H1 (cell line): ENCODE measurements around the gene HCK. TPM values are rescaled to one million over a fixed set of nuclear protein-coding genes. Genes with fewer than 3 reads are reported as not detected.
A peak's percentile ranks its signal among the peaks of the same experiment; 100 is the strongest.

Experiments used
- CTCF ChIA-PET: fragments of 300-600 bp; sonication (Branson Sonifier 250); formaldehyde crosslinking; loops from one replicate; lab custom pipeline; 2021; ENCODE audit not compliant: partially characterized antibody; lab: Charles Lee
- POLR2A ChIA-PET: fragments of 300-600 bp; sonication (Branson Sonifier 250); formaldehyde crosslinking; loops from one replicate; lab custom pipeline; 2021; ENCODE audit warnings: inconsistent platforms; ENCODE audit not compliant: partially characterized antibody; lab: Charles Lee
- DNase-seq, 2 experiments: peaks; one replicate each; pipeline versions ENCODE4 v3.0.0 to v3.0.0-alpha.2; 2010 to 2022; ENCODE audit warnings: low spot score in 2 of 2, low read depth in 1 of 2, mixed read lengths in 1 of 2
- FAIRE-seq: peaks from 2 replicates; lab custom pipeline; 2011; peaks lifted over from hg19 to GRCh38; lab: Jason Lieb, UNC
- H2AFZ ChIP-seq: 2 replicates; pipeline ENCODE4 v1.8.1; 2012; ENCODE audit warnings: low read length, inconsistent platforms
- H2AK5ac ChIP-seq: 2 replicates; pipeline ENCODE4 v1.6.1; 2013; ENCODE audit warnings: low read depth, low read length
- H2BK120ac ChIP-seq: replicated peaks from 2 replicates; pipeline ENCODE3; 2013; ENCODE audit warnings: low read depth, low read length, inconsistent platforms
- H2BK12ac ChIP-seq: 2 replicates; pipeline ENCODE4 v1.6.1; 2013; ENCODE audit warnings: low read depth, low read length
- H2BK15ac ChIP-seq: 2 replicates; pipeline ENCODE4 v1.6.1; 2013; ENCODE audit warnings: low read length
- H2BK20ac ChIP-seq: 2 replicates; pipeline ENCODE4 v1.6.1; 2013; ENCODE audit warnings: low read length
- H2BK5ac ChIP-seq: 2 replicates; pipeline ENCODE4 v1.6.1; 2013; ENCODE audit warnings: low read depth, low read length
- H3K14ac ChIP-seq: 2 replicates; pipeline ENCODE4 v1.6.1; 2013; ENCODE audit warnings: inconsistent platforms; ENCODE audit not compliant: insufficient read length
- H3K18ac ChIP-seq: 2 replicates; pipeline ENCODE4 v1.6.1; 2013; ENCODE audit warnings: low read length; ENCODE audit errors: extremely low read depth
- H3K23ac ChIP-seq: 2 replicates; pipeline ENCODE4 v1.6.1; 2013; ENCODE audit warnings: inconsistent platforms; ENCODE audit not compliant: insufficient read length
- H3K23me2 ChIP-seq: 2 replicates; pipeline ENCODE4 v1.6.1; 2013; ENCODE audit warnings: low read depth, low read length
- H3K27ac ChIP-seq: 2 replicates; pipeline ENCODE4 v1.6.1; 2011; ENCODE audit warnings: low read depth, low read length, inconsistent platforms
- H3K27me3 ChIP-seq, 4 experiments: replicated peaks in 1 of 4; 1 replicate in 1 of 4; 2 replicates in 3 of 4; pipeline versions ENCODE4 v1.6.1 to v1.8.1; 2011 to 2013; ENCODE audit warnings: low read length in 3 of 4, mild to moderate bottlenecking in 3 of 4, inconsistent platforms in 2 of 4, mixed read lengths in 2 of 4, moderate library complexity in 1 of 4; ENCODE audit not compliant: control insufficient read depth in 3 of 4, insufficient read depth in 3 of 4; ENCODE audit errors: extremely low read depth in 1 of 4
- H3K36me3 ChIP-seq, 4 experiments: 2 replicates each; pipeline versions ENCODE4 v1.6.1 to v1.8.1; 2011 to 2013; ENCODE audit warnings: mild to moderate bottlenecking in 4 of 4, low read length in 3 of 4, moderate library complexity in 2 of 4, control low read depth in 1 of 4, inconsistent platforms in 1 of 4; ENCODE audit not compliant: insufficient read depth in 4 of 4, control insufficient read depth in 2 of 4
- H3K4ac ChIP-seq: replicated peaks from 2 replicates; pipeline ENCODE3; 2013; ENCODE audit warnings: low read length, low read depth, mixed read lengths, inconsistent platforms; ENCODE audit not compliant: insufficient read length
- H3K4me1 ChIP-seq, 4 experiments: replicated peaks in 1 of 4; 1 replicate in 1 of 4; 2 replicates in 3 of 4; pipeline versions ENCODE4 v1.6.1 to v1.8.1; 2011 to 2013; ENCODE audit warnings: low read length in 3 of 4, inconsistent platforms in 2 of 4, mixed read lengths in 1 of 4; ENCODE audit not compliant: insufficient read depth in 4 of 4, control insufficient read depth in 3 of 4
- H3K4me2 ChIP-seq, 2 experiments: 2 replicates each; pipeline versions ENCODE4 v1.6.1 to v1.8.1; 2011 to 2013; ENCODE audit warnings: low read depth in 2 of 2, low read length in 2 of 2, control low read depth in 1 of 2, inconsistent platforms in 1 of 2, mild to moderate bottlenecking in 1 of 2; ENCODE audit not compliant: insufficient read depth in 1 of 2
- H3K4me3 ChIP-seq, 4 experiments: fragments of 200-600, 300-600 bp in 1 of 4; sonication (generic), shearing (Covaris generic), sonication (Bioruptor Twin) in 1 of 4; 2 replicates each; pipeline versions ENCODE4 v1.5.1 to v1.8.1; 2011 to 2016; ENCODE audit warnings: low read length in 4 of 4, low read depth in 3 of 4, control low read depth in 2 of 4, inconsistent platforms in 2 of 4, mild to moderate bottlenecking in 2 of 4, mixed read lengths in 1 of 4, moderate library complexity in 1 of 4; ENCODE audit not compliant: insufficient read depth in 2 of 4; ENCODE audit errors: extremely low read depth in 1 of 4
- H3K56ac ChIP-seq: replicated peaks from 2 replicates; pipeline ENCODE3; 2013; ENCODE audit warnings: low read depth, mild to moderate bottlenecking, mixed read lengths, low read length, inconsistent platforms; ENCODE audit not compliant: insufficient read length
- H3K79me1 ChIP-seq: 2 replicates; pipeline ENCODE4 v1.6.1; 2013; ENCODE audit warnings: low read depth, low read length, control low read depth
- H3K79me2 ChIP-seq, 2 experiments: 2 replicates each; pipeline versions ENCODE4 v1.6.1 to v1.8.1; 2012 to 2013; ENCODE audit warnings: low read length in 2 of 2, mild to moderate bottlenecking in 2 of 2, inconsistent platforms in 1 of 2; ENCODE audit not compliant: insufficient read depth in 2 of 2, control insufficient read depth in 1 of 2
- H3K9ac ChIP-seq, 4 experiments: replicated peaks in 1 of 4; 1 replicate in 1 of 4; 2 replicates in 3 of 4; pipeline versions ENCODE4 v1.6.1 to v1.8.1; 2011 to 2013; ENCODE audit warnings: low read depth in 3 of 4, low read length in 3 of 4, control low read depth in 2 of 4, mild to moderate bottlenecking in 2 of 4, moderate library complexity in 2 of 4, inconsistent platforms in 1 of 4; ENCODE audit errors: extremely low read depth in 1 of 4
- H3K9me3 ChIP-seq, 2 experiments: 2 replicates each; pipeline versions ENCODE4 v1.6.1 to v1.8.1; 2012 to 2013; ENCODE audit warnings: mild to moderate bottlenecking in 2 of 2, moderate library complexity in 2 of 2, control low read depth in 1 of 2, inconsistent platforms in 1 of 2, low read depth in 1 of 2, low read length in 1 of 2, mixed read lengths in 1 of 2; ENCODE audit not compliant: insufficient read depth in 2 of 2
- H4K20me1 ChIP-seq, 2 experiments: replicated peaks in 1 of 2; 2 replicates each; pipeline versions ENCODE3 to v1.8.1; 2011 to 2013; ENCODE audit warnings: inconsistent platforms in 2 of 2, low read length in 2 of 2, mild to moderate bottlenecking in 1 of 2; ENCODE audit not compliant: insufficient read depth in 2 of 2, control insufficient read depth in 1 of 2
- H4K5ac ChIP-seq: 2 replicates; pipeline ENCODE4 v1.6.1; 2013; ENCODE audit warnings: low read length, low read depth, mixed read lengths, inconsistent platforms; ENCODE audit not compliant: insufficient read length
- H4K8ac ChIP-seq: 2 replicates; pipeline ENCODE4 v1.8.0; 2013; ENCODE audit warnings: mild to moderate bottlenecking, moderate library complexity, low read length, inconsistent platforms; ENCODE audit not compliant: insufficient read depth; ENCODE audit errors: extremely low read depth
- H4K91ac ChIP-seq: replicated peaks from 2 replicates; pipeline ENCODE3; 2013; ENCODE audit warnings: low read length, mixed read lengths, inconsistent platforms; ENCODE audit not compliant: insufficient read length
- EP300 ChIP-seq, 2 experiments: IDR thresholded peaks; 1 replicate in 1 of 2; 2 replicates in 1 of 2; pipeline ENCODE4 v1.6.1; 2011 to 2012; ENCODE audit warnings: low read depth in 2 of 2, low read length in 2 of 2, mild to moderate bottlenecking in 2 of 2, borderline replicate concordance in 1 of 2, inconsistent platforms in 1 of 2, moderate library complexity in 1 of 2
- KDM1A ChIP-seq: fragments of 200-600, 300-600 bp; sonication (generic); IDR thresholded peaks from 2 replicates; pipeline ENCODE4 v1.7.1; 2016; ENCODE audit warnings: mild to moderate bottlenecking, low read length, borderline replicate concordance
- SAP30 ChIP-seq: fragments of 300-600 bp; sonication (generic); IDR thresholded peaks from 2 replicates; pipeline ENCODE4 v1.7.1; 2012; ENCODE audit warnings: low read length, moderate library complexity, mild to moderate bottlenecking, inconsistent platforms; ENCODE audit not compliant: insufficient read depth, insufficient replicate concordance
- WGBS, 2 experiments: shearing (Covaris generic) in 1 of 2; methylation state at CpG; one replicate each; pipeline versions ENCODE4 v1.1.6 to v1.1.7; 2013 to 2015; ENCODE audit warnings: low lambda C conversion rate in 2 of 2, mixed read lengths in 2 of 2, inconsistent platforms in 1 of 2, low coverage in 1 of 2, missing lambda C conversion rate in 1 of 2; ENCODE audit not compliant: insufficient replicate concordance in 2 of 2, insufficient coverage in 1 of 2, insufficient read length in 1 of 2; ENCODE audit errors: extremely low coverage in 1 of 2, missing lambda C conversion rate in 1 of 2; 5-methylcytosine and 5-hydroxymethylcytosine counted together
- polyA plus RNA-seq, 7 experiments: library from polyadenylated mRNA; depleted of rRNA in 3 of 7; stranded (reverse) in 5 of 7; unstranded in 2 of 7; fragments of >200 nt in 5 of 7; fragments of 200-250 nt in 2 of 7; gene quantifications; 1 replicate in 5 of 7; 2 replicates in 1 of 7; 4 replicates in 1 of 7; pipeline versions ENCODE4 v1.2.1 to v1.2.3, GENCODE V29; 2011 to 2013; ENCODE audit warnings: missing spikeins in 2 of 7, mixed read lengths in 2 of 7
- total RNA-seq: library from RNA; stranded (reverse); fragmentation: NEBNext Ultra II Directional; extraction: Animal tissue kit (Norgen Biotek cat#: 25700); gene quantifications from 2 replicates; pipeline ENCODE4 v1.2.1, GENCODE V29; 2021

The HCK gene
- total and polyA plus RNA-seq, 2 of the 8 experiments (the other 6 are each of a cell fraction or from before 2014, with no cell fraction given) = 0.37 to 4.3 TPM

DNA sequence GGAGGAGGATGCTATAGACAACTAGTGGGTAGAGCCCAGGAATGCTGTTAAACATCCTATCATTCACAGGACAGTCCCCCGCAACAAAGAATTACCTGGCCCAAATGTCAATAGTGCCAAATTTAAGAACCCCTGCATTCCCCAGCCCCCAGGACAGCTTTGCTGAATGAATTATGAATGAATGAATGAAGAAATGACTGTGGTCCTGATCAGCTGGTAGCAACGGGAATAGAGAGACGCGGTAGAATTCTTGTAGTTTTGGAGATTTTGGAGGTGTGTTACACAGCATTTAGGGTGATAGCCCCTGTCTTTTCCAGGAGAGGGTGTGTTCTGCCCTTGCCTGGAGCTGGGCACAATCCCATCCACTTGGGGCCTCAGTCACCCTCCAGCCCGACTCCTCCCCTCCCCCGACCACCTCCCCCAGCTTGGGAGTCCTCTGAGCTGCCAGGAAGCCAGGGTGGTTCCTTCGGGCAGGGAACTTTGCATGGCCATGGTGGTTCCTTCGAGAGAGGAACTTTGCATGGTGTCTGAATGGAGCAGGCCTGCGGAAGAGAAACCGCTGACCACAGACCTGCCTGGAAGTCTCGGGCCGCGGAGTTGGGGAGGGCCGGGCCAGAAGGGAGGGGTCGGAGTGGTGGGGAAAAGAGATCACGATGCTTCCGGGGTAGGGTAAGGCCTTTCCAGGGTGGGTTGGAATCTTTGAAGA lies 1.0 kb upstream of the HCK start:
- Histone ChIP-seq H2AK5ac (no peak overlapping the region), H3K23me2 (peaks cover 8% of the 10 kb centered on the region; the same call in 1 of the 2 replicates), H2BK15ac (no peak overlapping the region), H3K14ac (no peak overlapping the region), H2BK5ac (no peak overlapping the region), H3K36me3 (no peaks in the 10 kb centered on the region), H3K27me3 (peaks cover 3 to 45% (median 33%) of the 10 kb centered on the region in 4 experiments), H2BK20ac (no peak overlapping the region), H3K79me2 (no peaks in the 10 kb centered on the region), H3K9ac (no peak overlapping the region; a peak in 1 of 7 replicates), H3K23ac (no peak overlapping the region), H4K5ac (no peak overlapping the region), H3K4me3 (peak overlapping the region; percentile 35 to 75 (median 66); a peak in 7 of 8 replicates), H3K56ac (no peak overlapping the region), H4K20me1 (no peaks in the 10 kb centered on the region), H2AFZ (no peak overlapping the region), H3K4me1 (peaks cover 2 to 10% (median 6%) of the 10 kb centered on the region in 4 experiments; a peak in 5 of 7 replicates), H3K18ac (peak overlapping the region; percentile 71), H4K8ac (no peak overlapping the region), H3K79me1 (no peaks in the 10 kb centered on the region), H3K4me2 (peak overlapping the region; percentile 62 to 79), H3K4ac (no peak overlapping the region), H3K9me3 (no peaks in the 10 kb centered on the region), H2BK12ac (no peak overlapping the region), H2BK120ac (no peak overlapping the region), H4K91ac (no peak overlapping the region), H3K27ac (no peak overlapping the region)
- ChIA-PET CTCF (interaction anchor here (0.6 to 4.1 kb wide), 6 partner anchors 9 to 99 kb away, joined by 3 to 22 read pairs (median 4); no protein-coding TSS in a partner anchor), POLR2A (interaction anchor here (0.9 kb wide), 1 partner anchor 59 kb away, joined by 3 read pairs; the partner anchor contains the start of gene TM9SF4)
- DNase-seq = peak in 1 of 2 experiments; percentile 69
- peak; percentile 58 for FAIRE-seq
- 27% methylated on average over 17 of the region's 17 CpGs; no CpG with 5 or more reads in 1 of the 2 experiments for WGBS, 2 experiments
- 0 out of 3 replicates have a peak, but pooled peaks of 1 of the 2 experiments have one; percentile 24 for TF ChIP-seq EP300 (IDR thresholded peaks at IDR 0.05; ENCODE audit: borderline replicate concordance in 1 of 2, low read depth in 2 of 2, low read length in 2 of 2)
- no peak for TF ChIP-seq KDM1A
- TF ChIP-seq SAP30 = no peak
